Gastrocnemius medialis (tissue), 4 donors: ENCODE data around the gene RASGRP4. TPM values are rescaled to one million over a fixed set of nuclear protein-coding genes. Genes with fewer than 3 reads are reported as not detected.

Experiments used
- ATAC-seq, 2 donors: fragments of 150-250 bp; one replicate each; pipeline ENCODE4 v1.9.1; 2016
- DNase-seq, 2 donors: peaks; one replicate each; pipeline ENCODE4 v3.0.0-alpha.2; 2019
- H3K27ac ChIP-seq, 4 donors: fragments of 200-600 bp; sonication (generic); 1 replicate in 1 of 4; 2 replicates in 3 of 4; pipeline ENCODE4 v1.5.1; 2016 to 2018; ENCODE audit warnings: mild to moderate bottlenecking in 2 of 4, moderate library complexity in 1 of 4
- H3K27me3 ChIP-seq, 3 donors: fragments of 200-600 bp; sonication (generic) in 2 of 3; 1 replicate in 1 of 3; 2 replicates in 2 of 3; pipeline versions ENCODE4 v1.5.1 to v1.6.0; 2016 to 2019; ENCODE audit warnings: mild to moderate bottlenecking in 1 of 3, moderate library complexity in 1 of 3
- H3K36me3 ChIP-seq, 2 donors: fragments of 200-600 bp; sonication (generic) in 1 of 2; one replicate each; pipeline ENCODE4 v1.5.1; 2017 to 2018
- H3K4me1 ChIP-seq, 2 donors: fragments of 200-600 bp; sonication (generic) in 1 of 2; one replicate each; pipeline ENCODE4 v1.5.1; 2016 to 2017; ENCODE audit warnings: mild to moderate bottlenecking in 2 of 2
- H3K4me3 ChIP-seq, 4 donors: fragments of 200-600 bp; sonication (generic) in 3 of 4; 1 replicate in 1 of 4; 2 replicates in 3 of 4; pipeline ENCODE4 v1.5.1; 2016 to 2019; ENCODE audit warnings: mild to moderate bottlenecking in 2 of 4
- H3K9me3 ChIP-seq, 3 donors: fragments of 200-600 bp; sonication (generic) in 2 of 3; 1 replicate in 1 of 3; 2 replicates in 2 of 3; pipeline ENCODE4 v1.5.1; 2016 to 2019
- POLR2A ChIP-seq, 2 donors: fragments of 450-650 bp; IDR thresholded peaks; one replicate each; pipeline ENCODE4 v1.6.1; 2017; ENCODE audit warnings: antibody characterized with exemption in 2 of 2, mild to moderate bottlenecking in 2 of 2, moderate library complexity in 2 of 2
- in situ Hi-C, 4 donors: fragments of 200-750 bp; cut with MboI; loops; one replicate each; pipeline versions ENCODE4 v1.15.0 to v1.8.0; 2017; ENCODE audit warnings: low sequenced_read_pairs in 4 of 4
- intact Hi-C: fragments of 100-400 bp; cut with DNase I; formaldehyde crosslinking; loops from one replicate; pipeline ENCODE4 v1.15.1; 2023; ENCODE audit warnings: low total_unique reads
- total RNA-seq, 4 donors: library from RNA; depleted of rRNA; stranded (reverse); fragments of >200 nt; gene quantifications; one replicate each; pipeline versions ENCODE4 v1.1.0 to v1.2.3, GENCODE V29; 2016
- TF ChIP-seq, protein P1 (sequence below), 5 experiments: fragments of 450-650 bp in 3 of 5; fragments of 200-600 bp in 2 of 5; sonication (generic) in 2 of 5; IDR thresholded peaks in 4 of 5; conservative IDR thresholded peaks in 1 of 5; 1 replicate in 4 of 5; 2 replicates in 1 of 5; pipeline ENCODE4 v1.5.1; 2016 to 2019; ENCODE audit warnings: antibody characterized with exemption in 5 of 5, mild to moderate bottlenecking in 3 of 5, moderate library complexity in 3 of 5

Gene RASGRP4
- total RNA-seq, 4 donors from 2014 or later, result 0.61 to 2.2 (median 0.94) TPM

- intact Hi-C loops, result no loop called here
- H3K27ac ChIP-seq, result peak overlapping the region; percentile 22 to 71 (median 49)
- no peak overlapping the region for H3K4me3 ChIP-seq
- no peaks in the 10 kb centered on the region for H3K27me3 ChIP-seq
- ATAC-seq (no peak), DNase-seq (no peak)
- H3K9me3 ChIP-seq, result no peaks in the 10 kb centered on the region
- in situ Hi-C loops, result no loop called here
- TF ChIP-seq, protein P1, sequence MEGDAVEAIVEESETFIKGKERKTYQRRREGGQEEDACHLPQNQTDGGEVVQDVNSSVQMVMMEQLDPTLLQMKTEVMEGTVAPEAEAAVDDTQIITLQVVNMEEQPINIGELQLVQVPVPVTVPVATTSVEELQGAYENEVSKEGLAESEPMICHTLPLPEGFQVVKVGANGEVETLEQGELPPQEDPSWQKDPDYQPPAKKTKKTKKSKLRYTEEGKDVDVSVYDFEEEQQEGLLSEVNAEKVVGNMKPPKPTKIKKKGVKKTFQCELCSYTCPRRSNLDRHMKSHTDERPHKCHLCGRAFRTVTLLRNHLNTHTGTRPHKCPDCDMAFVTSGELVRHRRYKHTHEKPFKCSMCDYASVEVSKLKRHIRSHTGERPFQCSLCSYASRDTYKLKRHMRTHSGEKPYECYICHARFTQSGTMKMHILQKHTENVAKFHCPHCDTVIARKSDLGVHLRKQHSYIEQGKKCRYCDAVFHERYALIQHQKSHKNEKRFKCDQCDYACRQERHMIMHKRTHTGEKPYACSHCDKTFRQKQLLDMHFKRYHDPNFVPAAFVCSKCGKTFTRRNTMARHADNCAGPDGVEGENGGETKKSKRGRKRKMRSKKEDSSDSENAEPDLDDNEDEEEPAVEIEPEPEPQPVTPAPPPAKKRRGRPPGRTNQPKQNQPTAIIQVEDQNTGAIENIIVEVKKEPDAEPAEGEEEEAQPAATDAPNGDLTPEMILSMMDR (IDR thresholded peaks at IDR 0.05 in 4 of 5, conservative IDR thresholded peaks at IDR 0.05 in 1 of 5), result no peak
- no peak for TF ChIP-seq POLR2A (IDR thresholded peaks at IDR 0.05)
- H3K36me3 ChIP-seq, result peaks cover 0 to 83% of the 10 kb centered on the region in 2 donors
- H3K4me1 ChIP-seq, result peaks cover 0 to 13% of the 10 kb centered on the region in 2 donors
Measured at GRCh38 chr19:38470788-38471480, 44.9 kb upstream of the RASGRP4 start.

GRCh38 chr19:38469151-38469550, 43.1 kb upstream of the RASGRP4 start:
- peak in 1 of 2 donors; percentile 62 for DNase-seq
- H3K27ac ChIP-seq, result peak overlapping the region in 2 of 4 donors; percentile 51 to 71
- in situ Hi-C loops (no loop called here), intact Hi-C loops (loop anchor here (5.0 kb wide), 1 partner anchor 43 kb away; no protein-coding TSS in a partner anchor)
- peaks cover 0 to 13% of the 10 kb centered on the region in 2 donors for H3K4me1 ChIP-seq
- no peak overlapping the region for H3K4me3 ChIP-seq
- H3K36me3 ChIP-seq, result peaks cover 0 to 86% of the 10 kb centered on the region in 2 donors
- no peak for TF ChIP-seq POLR2A (IDR thresholded peaks at IDR 0.05)
- TF ChIP-seq, protein P1 (IDR thresholded peaks at IDR 0.05 in 4 of 5, conservative IDR thresholded peaks at IDR 0.05 in 1 of 5), result no peak
- H3K27me3 ChIP-seq, result no peaks in the 10 kb centered on the region
- peak in 1 of 2 donors; percentile 51 for ATAC-seq
- no peaks in the 10 kb centered on the region for H3K9me3 ChIP-seq

GRCh38 chr19:38467541-38468525, 41.8 kb upstream of the RASGRP4 start:
- intact Hi-C loops, result loop anchor here (5.0 kb wide), 1 partner anchor 44 kb away; no protein-coding TSS in a partner anchor
- no peaks in the 10 kb centered on the region for H3K9me3 ChIP-seq
- no peaks in the 10 kb centered on the region for H3K27me3 ChIP-seq
- DNase-seq (no peak), ATAC-seq (no peak)
- peaks cover 0 to 13% of the 10 kb centered on the region in 2 donors for H3K4me1 ChIP-seq
- H3K4me3 ChIP-seq, result no peak overlapping the region
- no peak for TF ChIP-seq POLR2A (IDR thresholded peaks at IDR 0.05)
- TF ChIP-seq, protein P1 (IDR thresholded peaks at IDR 0.05 in 4 of 5, conservative IDR thresholded peaks at IDR 0.05 in 1 of 5), result no peak
- H3K36me3 ChIP-seq, result peaks cover 0 to 87% of the 10 kb centered on the region in 2 donors
- H3K27ac ChIP-seq, result no peak overlapping the region
- in situ Hi-C loops, result no loop called here

DNA sequence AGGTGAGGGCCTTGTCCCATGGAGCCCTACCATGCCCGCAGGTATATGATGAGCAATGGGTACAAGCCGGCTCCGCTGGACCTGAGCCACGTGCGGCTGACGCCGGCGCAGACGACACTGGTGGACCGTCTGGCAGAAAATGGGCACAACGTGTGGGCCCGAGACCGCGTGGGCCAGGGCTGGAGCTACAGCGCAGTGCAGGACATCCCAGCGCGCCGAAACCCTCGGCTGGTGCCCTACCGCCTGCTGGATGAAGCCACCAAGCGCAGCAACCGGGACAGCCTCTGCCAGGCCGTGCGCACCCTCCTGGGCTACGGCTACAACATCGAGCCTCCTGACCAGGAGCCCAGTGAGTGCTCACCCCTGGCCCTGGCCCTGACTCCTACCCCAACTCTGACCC, 40.0 kb upstream of the RASGRP4 start:
- peaks cover 0 to 95% of the 10 kb centered on the region in 2 donors for H3K36me3 ChIP-seq
- H3K4me1 ChIP-seq, result peaks cover 0 to 10% of the 10 kb centered on the region in 2 donors
- DNase-seq (no peak), ATAC-seq (no peak)
- intact Hi-C loops (loop anchor here (5.0 kb wide), 1 partner anchor 46 kb away; no protein-coding TSS in a partner anchor), in situ Hi-C loops (no loop called here)
- no peaks in the 10 kb centered on the region for H3K27me3 ChIP-seq
- peak overlapping the region in 1 of 4 donors; percentile 57 for H3K27ac ChIP-seq
- H3K9me3 ChIP-seq, result no peaks in the 10 kb centered on the region
- H3K4me3 ChIP-seq, result no peak overlapping the region
- TF ChIP-seq, protein P1 (IDR thresholded peaks at IDR 0.05 in 4 of 5, conservative IDR thresholded peaks at IDR 0.05 in 1 of 5), result no peak
- no peak for TF ChIP-seq POLR2A (IDR thresholded peaks at IDR 0.05)
